ENCODE results near the gene NFATC3. TPM values are rescaled to one million over a fixed set of nuclear protein-coding genes. Genes with fewer than 3 reads are reported as not detected.

The NFATC3 gene
- total and polyA plus RNA-seq, 10 donors = 12.4 to 89.7 (median 67.2) TPM

DNA sequence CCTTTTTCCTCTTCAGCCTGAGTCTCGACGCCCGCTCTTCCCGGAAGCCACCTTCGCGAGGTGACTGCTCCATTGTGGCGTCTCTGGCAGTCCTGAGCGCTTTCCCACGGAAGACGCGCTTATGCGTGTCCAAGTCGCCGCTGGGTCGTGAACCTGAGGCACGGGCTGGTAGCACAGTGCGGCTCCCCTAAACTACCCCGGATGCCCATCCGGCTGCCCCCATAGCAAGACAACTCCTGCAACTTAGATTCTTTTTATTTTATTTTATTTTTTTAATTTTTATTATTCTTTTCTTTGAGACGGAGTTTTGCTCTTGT is 152.8 kb downstream of the NFATC3 start:
- H3K27me3 ChIP-seq (replicated peaks in 1 of 7) = peaks cover 0 to 20% (median 0%) of the 10 kb centered on the region in 7 donors
- TF ChIP-seq POLR2A (IDR thresholded peaks at IDR 0.05) = no peak
- TF ChIP-seq, protein P1, sequence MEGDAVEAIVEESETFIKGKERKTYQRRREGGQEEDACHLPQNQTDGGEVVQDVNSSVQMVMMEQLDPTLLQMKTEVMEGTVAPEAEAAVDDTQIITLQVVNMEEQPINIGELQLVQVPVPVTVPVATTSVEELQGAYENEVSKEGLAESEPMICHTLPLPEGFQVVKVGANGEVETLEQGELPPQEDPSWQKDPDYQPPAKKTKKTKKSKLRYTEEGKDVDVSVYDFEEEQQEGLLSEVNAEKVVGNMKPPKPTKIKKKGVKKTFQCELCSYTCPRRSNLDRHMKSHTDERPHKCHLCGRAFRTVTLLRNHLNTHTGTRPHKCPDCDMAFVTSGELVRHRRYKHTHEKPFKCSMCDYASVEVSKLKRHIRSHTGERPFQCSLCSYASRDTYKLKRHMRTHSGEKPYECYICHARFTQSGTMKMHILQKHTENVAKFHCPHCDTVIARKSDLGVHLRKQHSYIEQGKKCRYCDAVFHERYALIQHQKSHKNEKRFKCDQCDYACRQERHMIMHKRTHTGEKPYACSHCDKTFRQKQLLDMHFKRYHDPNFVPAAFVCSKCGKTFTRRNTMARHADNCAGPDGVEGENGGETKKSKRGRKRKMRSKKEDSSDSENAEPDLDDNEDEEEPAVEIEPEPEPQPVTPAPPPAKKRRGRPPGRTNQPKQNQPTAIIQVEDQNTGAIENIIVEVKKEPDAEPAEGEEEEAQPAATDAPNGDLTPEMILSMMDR (IDR thresholded peaks at IDR 0.05 in 8 of 11, conservative IDR thresholded peaks at IDR 0.05 in 3 of 11) = no peak
- TF ChIP-seq POLR2AphosphoS5 (IDR thresholded peaks at IDR 0.05) = no peak
- no peaks in the 10 kb centered on the region for H3K9me3 ChIP-seq
- WGBS, 5 donors = 14 to 17% (median 16%) methylated on average over 20 of the region's 20 CpGs
- H3K27ac ChIP-seq = peak overlapping the region; percentile 30 to 89 (median 82)
- H3K4me1 ChIP-seq = peaks cover 26 to 67% (median 48%) of the 10 kb centered on the region in 6 donors
- DNase-seq = no peak
- no peaks in the 10 kb centered on the region for H3K36me3 ChIP-seq
- H3K4me3 ChIP-seq = peak overlapping the region; percentile 51 to 86 (median 64)
- intact Hi-C loops (cut with DNase I; ENCODE audit: low total_unique reads) = no loop called here

DNA sequence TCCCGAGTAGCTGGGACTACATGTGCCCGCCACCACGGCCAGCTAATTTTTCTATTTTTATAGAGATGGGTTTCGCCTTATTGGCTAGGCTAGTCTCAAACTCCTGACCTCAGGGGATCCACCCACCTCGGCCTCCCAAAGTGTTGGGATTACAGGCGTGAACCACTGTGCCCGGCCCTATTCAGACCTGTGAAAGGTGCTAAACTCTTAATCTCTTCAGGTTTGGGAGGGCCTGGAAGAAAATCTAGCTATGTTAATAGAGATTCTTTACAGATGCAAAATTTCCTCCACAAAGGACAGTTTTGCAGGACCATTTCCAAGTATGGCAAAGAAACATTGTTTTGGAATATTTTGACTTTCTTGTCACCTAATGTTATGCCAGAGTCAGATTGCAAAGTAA is 156.9 kb downstream of the NFATC3 start:
- DNase-seq = no peak
- TF ChIP-seq POLR2AphosphoS5 (IDR thresholded peaks at IDR 0.05) (no peak), POLR2A (IDR thresholded peaks at IDR 0.05) (no peak)
- TF ChIP-seq, protein P1 (IDR thresholded peaks at IDR 0.05 in 8 of 11, conservative IDR thresholded peaks at IDR 0.05 in 3 of 11) = no peak
- peaks cover 0 to 2% (median 0%) of the 10 kb centered on the region in 7 donors for H3K27me3 ChIP-seq (replicated peaks in 1 of 7)
- H3K4me1 ChIP-seq = peaks cover 26 to 62% (median 54%) of the 10 kb centered on the region in 6 donors
- H3K36me3 ChIP-seq = no peaks in the 10 kb centered on the region
- WGBS, 5 donors = 87 to 94% (median 91%) methylated on average over 7 of the region's 7 CpGs
- no peaks in the 10 kb centered on the region for H3K9me3 ChIP-seq
- no peak overlapping the region for H3K27ac ChIP-seq
- no peak overlapping the region for H3K4me3 ChIP-seq
- intact Hi-C loops (cut with DNase I; ENCODE audit: low total_unique reads) = no loop called here

GRCh38 chr16:68242926-68243858 is 158.0 kb downstream of the NFATC3 start:
- peak; percentile 71 for DNase-seq
- H3K27me3 ChIP-seq (replicated peaks in 1 of 7) = no peaks in the 10 kb centered on the region
- TF ChIP-seq POLR2A (IDR thresholded peaks at IDR 0.05) = no peak
- TF ChIP-seq, protein P1 (IDR thresholded peaks at IDR 0.05 in 8 of 11, conservative IDR thresholded peaks at IDR 0.05 in 3 of 11) = no peak
- TF ChIP-seq POLR2AphosphoS5 (IDR thresholded peaks at IDR 0.05) = no peak
- no peak overlapping the region for H3K4me3 ChIP-seq
- H3K4me1 ChIP-seq = peaks cover 25 to 64% (median 54%) of the 10 kb centered on the region in 6 donors
- WGBS, 5 donors = 79 to 87% (median 84%) methylated on average over 8 to 9 of the region's 9 CpGs
- H3K9me3 ChIP-seq = no peaks in the 10 kb centered on the region
- no peaks in the 10 kb centered on the region for H3K36me3 ChIP-seq
- intact Hi-C loops (cut with DNase I; ENCODE audit: low total_unique reads) = no loop called here
- H3K27ac ChIP-seq = no peak overlapping the region

- Histone ChIP-seq H3K27ac (peak overlapping the region in 6 of 8 donors; percentile 48 to 87 (median 76)), H3K27me3 (replicated peaks in 1 of 7) (no peaks in the 10 kb centered on the region), H3K36me3 (peaks cover 0 to 11% (median 0%) of the 10 kb centered on the region in 6 donors), H3K4me3 (peak overlapping the region; percentile 81 to 99 (median 93)), H3K9me3 (no peaks in the 10 kb centered on the region), H3K4me1 (peaks cover 22 to 63% (median 44%) of the 10 kb centered on the region in 6 donors)
- peak; percentile 83 for DNase-seq
- intact Hi-C loops (cut with DNase I; ENCODE audit: low total_unique reads) = no loop called here
- TF ChIP-seq POLR2AphosphoS5 (IDR thresholded peaks at IDR 0.05) (no peak), POLR2A (IDR thresholded peaks at IDR 0.05) (no peak)
- 8 to 13% (median 9%) methylated on average over 12 to 20 of the region's 20 CpGs for WGBS, 5 donors
These were observed 159.3 kb downstream of the NFATC3 start for GRCh38 chr16:68244481-68244902.

Data from spleen (tissue), 11 donors.